A549 treated with CpdA at 1 μM for 4 hours (cell line): Measurements from ENCODE around the gene ATP2C2. TPM values are rescaled to one million over a fixed set of nuclear protein-coding genes. Genes with fewer than 3 reads are reported as not detected.

ENCODE experiments used
- total RNA-seq: library from RNA; stranded (reverse); fragments of 200-300 nt; extraction: Qiagen RNA extraction; gene quantifications from 5 replicates; pipeline ENCODE4 v1.2.3, GENCODE V29; 2022; ENCODE audit warnings: low read depth

Gene ATP2C2
- 0.05 to 0.48 TPM (median 0.21 TPM) in 4 of 5 replicates, not detected in the other for total RNA-seq

GRCh38 chr16:84368308-84368996, at the start of gene ATP2C2:
TSS of gene ATP2C2 (plus strand) at chr16:84368538. CDS start at chr16:84368616, 78 bp downstream.

GRCh38 chr16:84504420-84505248, 136.3 kb downstream of the ATP2C2 start, which contains the start of gene MEAK7:
TSS of gene MEAK7 (minus strand) at chr16:84504659. CDS start at chr16:84498086, 6,573 bp downstream.

Other genes starting within 250 kb of the ATP2C2 start
- gene HSDL1, start 223.4 kb upstream of the ATP2C2 start, total RNA-seq, result 17.2 to 18.7 TPM (median 18.1 TPM) in 5 replicates
- 0.09 to 0.50 TPM (median 0.19 TPM) in 5 replicates for gene DNAAF1, start 223.2 kb upstream of the ATP2C2 start, total RNA-seq
- gene TAF1C, start 181.5 kb upstream of the ATP2C2 start, total RNA-seq, result 25.1 to 35.3 TPM (median 27.9 TPM) in 5 replicates
- gene ADAD2, start 177.4 kb upstream of the ATP2C2 start, total RNA-seq, result not detected in 5 replicates
- not detected in 5 replicates for gene KCNG4, start 128.5 kb upstream of the ATP2C2 start, total RNA-seq
- gene WFDC1, start 73.7 kb upstream of the ATP2C2 start, total RNA-seq, result not detected in 5 replicates
- gene MEAK7, start 136.1 kb downstream of the ATP2C2 start, total RNA-seq, result 47.1 to 60.5 TPM (median 52.1 TPM) in 5 replicates
- gene COTL1, start 249.5 kb downstream of the ATP2C2 start, total RNA-seq, result 435 to 605 TPM (median 537 TPM) in 5 replicates